HEK293T (cell line): ENCODE measurements around the gene ACKR1.

Experiments
- ARNT ChIP-seq: fragments of 450-650 bp; IDR thresholded peaks from 2 replicates; pipeline ENCODE4 v1.6.1; 2017; ENCODE audit warnings: mild to moderate bottlenecking
- BHLHE40 ChIP-seq: fragments of 450-650 bp; IDR thresholded peaks from 2 replicates; pipeline ENCODE4 v1.6.1; 2016; ENCODE audit warnings: mild to moderate bottlenecking, moderate library complexity, borderline replicate concordance
- FOXA1 ChIP-seq: fragments of 450-650 bp; IDR thresholded peaks from 2 replicates; pipeline ENCODE4 v1.6.1; 2016; ENCODE audit warnings: mild to moderate bottlenecking
- FOXK2 ChIP-seq: fragments of 450-650 bp; IDR thresholded peaks from 2 replicates; pipeline ENCODE4 v1.6.1; 2016; ENCODE audit warnings: mild to moderate bottlenecking
- NFRKB ChIP-seq: fragments of 450-650 bp; IDR thresholded peaks from 2 replicates; pipeline ENCODE4 v1.6.1; 2016; ENCODE audit warnings: mild to moderate bottlenecking, moderate library complexity
- SP1 ChIP-seq: fragments of 450-650 bp; IDR thresholded peaks from 2 replicates; pipeline ENCODE4 v1.6.1; 2017
- TARDBP ChIP-seq: fragments of 450-650 bp; IDR thresholded peaks from 2 replicates; pipeline ENCODE4 v1.6.1; 2016
- ZNF384 ChIP-seq: fragments of 450-650 bp; IDR thresholded peaks from 2 replicates; pipeline ENCODE4 v1.6.1; 2016

DNA sequence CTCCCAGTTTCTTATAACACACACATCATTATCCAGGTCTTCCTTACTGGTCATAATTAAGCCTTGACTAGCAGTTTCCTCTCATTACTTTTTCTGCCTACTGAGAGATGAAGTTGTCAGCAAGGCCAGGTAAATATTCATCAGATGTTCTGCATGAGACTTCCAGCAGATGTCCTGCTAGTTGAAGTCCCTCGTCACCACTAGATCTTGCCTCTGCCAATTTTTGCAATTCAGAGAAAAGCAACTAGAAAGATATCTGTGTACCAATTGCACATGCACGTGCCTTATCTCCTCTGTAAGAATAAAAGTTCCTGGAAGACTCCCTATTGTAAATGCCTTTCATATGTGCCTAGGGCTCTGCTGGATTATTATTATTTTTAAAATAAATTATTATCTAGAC, 18.3 kb downstream of the ACKR1 start:
- TF ChIP-seq FOXK2: no peak
- TF ChIP-seq ZNF384: no peak
- TF ChIP-seq ARNT: no peak
- no peak for TF ChIP-seq TARDBP
- no peak for TF ChIP-seq SP1
- TF ChIP-seq NFRKB: no peak
- TF ChIP-seq FOXA1: no peak
- no peak for TF ChIP-seq BHLHE40
